ENCODE measurements around the gene NOL9.
"Not testable (repeated sequence)": the region's sequence is repeated elsewhere in the genome, so short reads cannot be mapped to it uniquely, and the experiment has no call there.

Gene NOL9

DNA sequence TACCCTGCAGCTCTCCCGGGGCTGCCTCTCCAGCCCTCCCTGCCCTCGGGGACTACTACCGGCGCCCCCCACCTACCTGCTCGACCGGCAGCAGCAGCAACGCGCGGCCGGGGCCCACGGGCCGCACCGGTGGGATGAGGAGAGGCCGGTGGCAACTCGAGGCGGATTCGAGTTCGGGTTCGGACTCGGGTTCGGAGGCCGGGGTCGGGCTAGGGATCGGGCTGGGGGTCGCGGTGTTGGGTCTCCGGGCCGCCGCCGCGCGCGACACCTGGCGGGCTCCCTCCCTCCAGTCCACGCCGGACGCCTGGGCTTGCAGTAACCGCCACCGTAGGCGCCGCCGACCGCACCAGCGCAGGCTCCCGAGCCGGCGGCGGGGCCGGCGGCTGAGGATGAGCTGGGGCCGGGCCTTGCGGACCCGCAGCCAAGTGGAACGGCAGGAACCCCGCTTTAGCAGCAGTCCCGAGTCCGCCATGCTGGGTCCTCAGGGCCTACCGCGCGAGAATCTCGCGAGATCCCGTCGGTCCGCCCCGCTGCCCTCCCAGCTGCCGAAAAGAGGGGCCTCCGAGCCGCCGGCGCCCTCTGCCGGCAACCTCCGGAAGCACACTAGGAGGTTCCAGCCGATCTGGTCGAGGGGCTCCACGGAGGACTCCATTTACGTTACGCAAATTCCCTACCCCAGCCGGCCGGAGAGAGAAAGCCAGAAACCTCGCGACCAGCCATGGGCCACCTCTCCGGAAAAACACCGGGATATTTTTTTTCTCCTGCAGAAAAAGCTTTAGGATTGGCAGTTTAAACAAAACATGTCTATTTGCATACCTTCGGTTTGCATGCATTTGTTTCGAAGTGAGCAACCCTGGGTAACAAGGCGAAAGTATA is at the start of gene NOL9:
TSS of gene NOL9 (minus strand) at position 483 of the 876 bp plus-strand sequence. CDS start at position 472, 11 bp downstream.
- in situ Hi-C loops (cut with HindIII; ENCODE audit: low sequenced_read_pairs), result no loop called here

DNA sequence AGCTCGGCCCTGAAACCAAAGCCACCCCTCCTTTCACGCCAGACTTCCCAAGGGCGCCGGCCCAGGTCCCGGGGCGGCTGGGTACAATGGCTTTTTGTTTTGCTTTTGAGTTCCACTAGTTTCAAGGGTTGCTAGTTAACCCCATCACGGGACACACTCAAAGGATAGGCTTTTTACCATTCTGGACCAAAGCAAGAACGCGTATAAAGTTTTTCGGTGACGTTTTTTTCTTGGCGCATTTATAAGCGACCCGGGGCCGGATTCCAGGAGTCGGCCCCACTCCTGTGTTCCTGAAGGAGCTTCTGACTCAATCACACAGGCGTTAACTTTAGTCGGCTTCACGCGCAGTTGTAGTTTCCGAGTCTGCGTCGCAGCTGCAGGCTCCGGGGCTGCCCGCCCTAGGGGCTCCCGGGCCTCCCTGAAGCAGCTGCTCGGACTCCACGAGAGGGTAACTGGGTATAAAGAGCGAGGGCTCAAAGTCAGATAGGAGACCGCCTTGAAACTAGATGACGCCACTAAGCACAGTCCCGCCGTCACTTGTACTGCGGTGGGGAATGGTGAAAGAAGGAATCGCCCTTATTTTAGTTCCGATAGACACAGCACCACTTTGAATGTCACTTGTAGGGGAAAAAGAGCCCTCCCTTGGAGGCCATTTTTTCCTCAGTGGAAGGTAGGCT is 49.1 kb upstream of the NOL9 start:
- in situ Hi-C loops (cut with HindIII; ENCODE audit: low sequenced_read_pairs), result no loop called here

DNA sequence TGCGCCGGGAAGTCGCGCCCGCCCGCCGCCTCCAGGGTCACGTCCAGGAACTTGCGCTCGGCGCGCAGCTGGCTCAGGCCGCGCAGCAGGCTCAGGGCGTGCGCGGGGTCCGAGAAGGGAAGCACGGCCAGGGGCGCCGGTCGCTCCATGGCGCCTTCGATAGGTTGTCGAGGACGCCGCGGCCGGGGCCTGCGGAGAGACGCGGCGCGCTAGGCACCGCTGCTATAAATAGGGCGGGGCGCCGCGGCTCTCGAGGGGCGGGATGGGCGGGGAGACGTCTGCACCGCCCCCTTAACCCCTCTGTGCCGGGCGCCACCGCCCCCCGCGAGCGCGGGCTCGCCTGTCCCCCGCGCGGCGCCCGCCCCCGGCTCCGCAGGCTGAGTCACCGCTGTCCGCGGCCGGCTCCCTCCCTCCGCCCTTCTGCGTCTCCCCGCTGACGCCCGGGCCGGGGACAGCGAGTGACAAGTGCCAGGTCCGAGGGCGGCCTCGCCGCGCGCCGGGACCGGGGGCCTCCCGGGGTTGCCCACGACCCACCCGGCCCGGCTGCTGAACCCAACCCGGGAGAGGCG is 48.4 kb upstream of the NOL9 start, which contains the start of gene KLHL21:
TSS of gene KLHL21 (minus strand) at position 201 of the 569 bp plus-strand sequence. CDS start at position 149, 52 bp downstream.
- in situ Hi-C loops (cut with HindIII; ENCODE audit: low sequenced_read_pairs), result no loop called here

DNA sequence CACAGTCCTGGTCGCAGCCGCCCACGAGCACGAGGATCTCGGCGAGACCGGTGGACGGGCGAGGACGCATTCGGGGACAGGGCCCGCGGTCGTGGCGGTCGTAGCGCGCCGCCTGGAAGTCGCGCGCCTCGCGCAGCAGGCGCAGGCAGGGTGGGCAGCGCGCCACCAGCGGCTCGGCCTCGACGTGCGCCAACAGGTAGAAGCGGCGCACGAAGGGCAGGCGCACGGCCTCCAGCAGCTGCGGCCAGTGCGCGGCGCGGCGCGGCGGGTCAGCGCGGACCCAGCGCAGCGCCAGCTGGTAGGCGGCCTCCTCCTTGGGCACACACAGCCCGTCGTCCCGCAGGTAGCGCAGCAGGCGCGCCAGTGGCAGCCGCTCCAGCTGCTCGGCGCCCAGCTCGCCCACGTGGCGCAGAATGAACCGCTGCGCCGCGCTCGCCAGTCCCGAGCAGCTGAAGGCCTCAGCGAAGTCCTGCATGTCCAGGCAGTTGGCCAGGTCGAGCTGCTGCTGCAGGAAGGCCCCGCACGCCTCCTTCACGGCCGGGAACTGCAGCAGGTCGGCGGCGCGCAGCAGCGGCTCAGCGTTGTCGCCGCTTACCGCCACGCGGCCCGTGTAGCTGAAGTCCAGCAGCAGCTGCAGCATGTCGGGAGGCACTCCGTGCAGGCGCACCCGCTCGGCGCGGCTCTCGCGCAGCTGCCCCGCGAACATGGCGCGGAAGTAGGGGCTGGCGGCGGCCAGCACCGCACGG is 47.8 kb upstream of the NOL9 start:
- in situ Hi-C loops (cut with HindIII; ENCODE audit: low sequenced_read_pairs), result no loop called here

DNA sequence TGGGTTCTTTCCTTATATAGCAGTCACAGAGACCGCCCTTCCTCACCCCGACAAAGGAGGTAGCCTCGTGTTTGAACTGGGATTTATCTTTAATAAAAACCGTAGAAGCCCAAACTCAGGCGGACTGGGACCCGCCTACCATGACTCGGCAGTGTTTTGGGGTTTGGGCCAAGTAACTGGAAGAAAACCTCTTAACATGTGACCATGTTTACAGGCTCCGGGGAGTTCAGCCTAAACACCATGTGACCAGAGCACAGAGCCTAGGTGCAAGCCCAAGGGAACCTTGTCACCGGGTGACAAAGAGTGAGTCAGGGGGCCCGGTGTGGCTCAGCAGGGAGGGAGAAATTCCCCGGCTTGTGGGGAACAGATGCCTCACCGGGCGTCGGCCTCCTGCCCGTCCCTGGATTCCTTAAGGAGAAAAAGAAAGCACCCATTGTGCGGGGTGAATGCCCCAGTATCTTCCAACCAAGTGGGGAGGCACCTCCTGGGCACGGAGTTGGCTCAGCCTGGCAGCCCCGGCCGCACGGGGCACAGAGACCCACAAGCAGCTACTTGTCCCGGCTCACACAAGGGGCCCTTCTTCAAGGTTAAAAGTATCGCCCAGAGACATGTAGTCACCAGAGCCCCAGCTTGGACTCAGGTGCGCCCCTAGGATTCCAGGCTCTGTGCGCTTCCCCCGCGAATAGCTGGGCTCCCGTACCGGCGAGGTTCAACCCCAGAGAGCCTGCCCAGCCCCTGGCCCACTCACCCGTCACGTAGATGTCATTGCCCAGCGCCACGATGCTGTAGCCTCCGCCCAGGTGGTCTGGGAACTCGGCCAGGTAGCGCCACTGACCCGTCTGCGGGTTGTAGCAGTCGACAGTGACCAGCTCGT is 47.0 kb upstream of the NOL9 start:
- in situ Hi-C loops (cut with HindIII; ENCODE audit: low sequenced_read_pairs), result no loop called here

DNA sequence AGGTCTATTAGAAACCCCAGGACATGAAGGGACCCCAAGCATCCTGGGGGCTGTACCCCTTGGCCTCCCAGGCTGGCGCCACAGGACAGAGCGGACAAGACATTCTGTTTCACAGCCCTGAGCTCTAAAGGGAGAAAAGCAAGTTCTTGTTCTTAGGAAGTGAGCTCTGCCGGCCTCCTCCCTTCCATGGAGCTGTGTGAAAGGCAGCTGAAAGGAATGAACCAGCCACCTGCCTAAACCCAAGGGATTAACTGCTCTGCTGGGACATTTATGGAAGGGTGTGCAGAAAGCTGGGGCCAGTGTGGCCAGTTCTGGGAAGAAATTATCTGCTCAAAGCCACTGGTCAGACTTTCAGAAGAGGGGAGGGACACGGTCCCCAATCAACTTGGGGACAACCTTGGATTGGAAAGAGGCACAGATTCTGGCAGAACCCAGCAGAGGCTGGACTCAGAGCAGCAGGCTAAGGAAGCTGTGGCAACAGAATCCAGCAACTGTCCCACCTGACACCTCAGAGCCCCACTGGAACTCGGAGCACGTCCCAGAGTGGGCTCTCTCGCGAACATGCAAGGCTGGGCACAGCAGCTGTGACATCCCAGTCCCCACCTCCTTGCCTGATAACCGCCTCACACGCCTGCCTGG is 46.2 kb upstream of the NOL9 start:
- in situ Hi-C loops (cut with HindIII; ENCODE audit: low sequenced_read_pairs), result no loop called here

DNA sequence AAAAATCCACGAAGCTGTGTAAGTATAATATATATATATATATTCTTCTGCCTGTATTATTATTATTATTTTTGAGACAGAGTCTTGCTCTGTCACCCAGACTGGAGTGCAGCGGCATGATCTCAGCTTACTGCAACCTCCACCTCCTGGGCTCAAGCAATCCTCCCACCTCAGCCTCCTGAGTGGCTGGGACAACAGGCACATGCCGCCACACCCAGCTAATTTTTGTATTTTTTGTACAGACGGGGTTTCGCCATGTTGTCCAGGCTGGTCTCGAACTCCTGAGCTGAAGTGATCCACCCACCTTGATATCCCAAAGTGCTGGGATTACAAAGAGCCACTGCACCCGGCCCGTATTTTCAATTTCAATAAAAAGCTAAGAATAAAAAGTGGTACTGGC is 45.7 kb upstream of the NOL9 start:
- in situ Hi-C loops (cut with HindIII; ENCODE audit: low sequenced_read_pairs), result not testable (repeated sequence)

DNA sequence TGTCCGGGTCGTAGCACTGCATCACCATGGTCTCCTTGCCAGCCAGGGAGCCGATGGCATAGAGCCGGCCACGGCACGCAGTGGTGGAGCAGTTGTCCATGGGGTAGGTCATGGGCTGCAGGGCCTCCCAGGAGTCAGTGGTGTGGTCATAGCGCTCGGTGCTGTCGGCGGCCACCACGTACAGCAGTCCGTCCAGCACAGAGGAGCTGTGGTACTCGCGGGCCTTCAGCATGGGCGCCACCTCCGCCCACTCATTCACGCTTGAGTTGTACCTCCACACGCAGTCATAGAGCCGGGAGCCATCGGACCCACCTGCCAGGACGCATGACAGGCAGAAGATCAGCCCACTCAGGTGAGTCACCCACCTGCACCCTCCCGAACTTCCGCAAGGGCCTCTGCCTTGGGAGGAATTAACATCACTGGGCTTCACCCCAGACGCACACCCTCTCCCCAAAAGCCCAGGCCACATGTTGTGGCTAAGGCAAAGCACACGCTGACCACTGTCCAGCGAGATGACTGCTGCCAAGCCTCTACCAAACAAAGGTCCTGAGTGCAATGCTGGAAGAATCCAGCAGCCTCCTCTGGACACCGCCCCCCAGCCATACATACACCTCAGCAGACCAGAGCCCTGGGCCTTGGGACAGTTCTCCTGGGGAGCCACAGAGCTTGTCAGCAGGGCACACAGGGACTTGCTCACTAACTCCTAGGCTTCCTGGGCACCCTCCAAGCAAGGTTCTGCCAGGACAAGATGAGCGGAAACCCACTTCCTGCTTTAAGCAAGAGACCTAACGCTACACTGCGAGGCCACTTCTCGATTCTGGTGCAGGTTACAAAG is 45.0 kb upstream of the NOL9 start:
- in situ Hi-C loops (cut with HindIII; ENCODE audit: low sequenced_read_pairs), result no loop called here

DNA sequence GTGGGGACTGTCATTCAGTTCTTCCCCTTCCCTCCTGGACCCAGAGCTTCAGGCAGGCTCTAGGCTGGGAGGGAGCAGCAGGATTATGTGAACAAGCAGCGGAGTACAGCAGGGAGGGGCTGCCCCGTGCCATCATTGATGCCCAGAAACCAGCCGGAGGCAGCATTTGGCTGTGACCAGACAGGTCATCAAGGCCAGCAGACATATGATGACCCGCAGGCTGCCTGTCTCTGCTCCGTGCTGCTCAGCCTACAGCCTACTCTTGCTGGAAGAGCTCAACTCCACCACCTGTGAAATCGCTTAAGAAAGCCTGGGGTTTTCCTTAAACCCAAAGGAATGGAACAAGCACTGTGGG is 43.4 kb upstream of the NOL9 start:
- in situ Hi-C loops (cut with HindIII; ENCODE audit: low sequenced_read_pairs), result no loop called here

DNA sequence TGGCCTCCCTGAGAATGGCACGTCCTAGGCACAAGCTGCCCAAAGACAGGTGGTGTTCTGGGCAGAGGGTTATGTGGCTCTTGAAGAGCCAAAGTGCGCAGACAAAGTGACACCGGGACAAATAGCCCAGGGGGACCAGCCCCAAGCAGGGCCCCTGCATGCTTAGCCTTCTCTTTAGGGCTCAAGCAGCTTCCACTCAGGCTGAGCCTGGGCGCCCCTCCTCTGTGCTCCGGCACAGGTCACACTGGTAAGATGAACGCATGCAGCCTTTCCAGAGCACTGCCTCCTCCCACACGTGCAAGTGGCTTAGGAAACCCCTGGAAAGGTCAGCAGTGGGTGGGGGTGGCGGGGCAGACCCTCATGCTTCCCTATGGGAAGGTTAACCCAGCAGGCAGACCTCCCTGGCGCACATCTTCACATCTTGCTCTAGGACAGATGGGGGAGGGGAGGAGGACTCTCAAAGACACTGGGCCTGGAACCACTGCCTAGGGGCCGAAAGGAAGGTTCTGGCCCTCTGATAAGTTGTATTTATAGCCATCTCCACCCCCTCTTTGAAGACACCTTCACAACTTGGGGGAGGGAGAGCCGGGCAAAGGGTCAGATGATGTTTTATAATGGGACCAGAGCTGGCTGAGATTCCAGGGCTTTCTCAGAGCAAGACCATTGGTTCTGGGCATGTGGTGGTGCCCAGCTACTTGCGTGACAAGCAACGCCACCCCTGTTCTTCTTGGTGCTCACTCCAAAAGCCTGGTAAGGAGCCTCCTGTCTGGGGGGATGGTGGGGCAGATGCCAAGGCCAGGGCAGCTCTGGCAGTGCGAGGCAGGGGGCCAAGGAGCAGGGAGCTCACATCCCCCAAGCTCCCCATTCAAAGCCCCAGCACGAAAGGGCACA is 42.8 kb upstream of the NOL9 start:
- in situ Hi-C loops (cut with HindIII; ENCODE audit: low sequenced_read_pairs), result no loop called here

DNA sequence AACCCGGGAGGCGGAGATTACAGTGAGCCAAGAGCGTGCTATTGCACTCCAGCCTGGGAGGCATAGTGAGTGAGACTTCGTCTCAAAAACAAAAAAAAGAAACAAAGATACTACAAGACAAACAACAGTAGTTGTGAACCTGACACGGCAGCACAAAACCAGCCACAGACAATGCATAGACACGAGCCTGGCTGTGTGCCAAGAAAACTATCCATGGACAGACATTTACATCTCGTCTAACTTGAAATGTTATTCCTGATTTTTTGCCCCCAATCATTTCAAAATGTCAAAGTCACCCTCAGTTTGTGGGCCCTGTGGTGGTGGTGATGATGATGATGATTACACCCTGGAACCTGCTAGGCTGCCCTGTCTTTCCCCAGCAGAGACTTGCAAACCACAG is 42.0 kb upstream of the NOL9 start:
- in situ Hi-C loops (cut with HindIII; ENCODE audit: low sequenced_read_pairs), result no loop called here

DNA sequence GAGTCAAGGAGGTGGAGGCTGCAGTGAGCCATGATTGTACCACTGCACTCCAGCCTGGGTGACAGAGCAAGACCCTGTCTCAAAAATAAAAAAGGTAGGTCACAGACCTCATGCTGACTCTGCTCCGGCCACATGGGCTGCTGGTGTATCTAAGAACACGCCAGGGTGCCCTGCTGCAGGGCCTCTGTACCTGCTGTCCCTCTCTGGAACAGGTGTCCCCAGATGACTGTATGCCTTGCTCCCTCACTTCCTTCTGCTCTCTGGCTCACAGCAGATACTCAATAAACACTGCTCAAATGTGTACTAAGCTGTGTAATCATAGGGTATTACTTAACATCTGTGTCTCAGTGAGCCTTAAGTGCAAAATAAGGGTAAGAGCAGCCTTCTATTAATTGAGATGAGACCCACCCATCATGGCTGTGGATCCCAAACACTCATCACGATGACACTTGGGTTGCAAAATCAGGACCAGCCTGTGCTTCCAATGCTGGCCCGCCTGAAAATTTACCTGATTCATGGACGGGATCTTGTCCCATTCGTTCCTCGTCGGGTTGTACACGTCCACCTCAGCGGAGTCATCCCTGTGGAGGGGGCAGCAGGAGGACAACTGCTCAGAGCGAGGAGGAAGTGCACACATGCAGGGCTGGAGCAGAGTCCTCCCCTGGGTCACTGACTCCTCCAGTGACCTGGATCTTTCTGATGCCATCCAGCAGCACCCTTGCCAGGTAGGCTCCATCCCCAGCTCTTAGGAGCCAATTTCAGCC is 40.8 kb upstream of the NOL9 start:
- in situ Hi-C loops (cut with HindIII; ENCODE audit: low sequenced_read_pairs), result no loop called here

DNA sequence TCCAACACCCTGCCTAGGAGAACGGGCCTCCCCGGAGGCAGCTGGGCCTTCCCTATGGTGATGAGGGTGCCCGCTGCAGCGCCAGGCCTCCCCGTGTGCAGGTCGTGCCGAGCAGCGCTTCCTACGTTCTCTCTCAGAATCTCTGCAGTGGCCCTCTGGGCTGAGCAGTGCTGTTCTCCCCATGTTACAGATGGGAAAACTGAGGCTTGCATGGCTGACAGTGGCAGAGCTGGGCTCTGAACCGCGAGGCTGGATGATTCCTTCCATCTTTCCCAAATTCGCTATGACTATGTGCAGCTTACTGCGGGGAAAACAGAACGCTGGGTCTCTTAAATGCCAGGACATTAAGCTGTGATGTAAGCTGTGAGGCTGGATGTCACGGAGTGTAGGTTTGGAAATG is 39.5 kb upstream of the NOL9 start:
- in situ Hi-C loops (cut with HindIII; ENCODE audit: low sequenced_read_pairs), result no loop called here

DNA sequence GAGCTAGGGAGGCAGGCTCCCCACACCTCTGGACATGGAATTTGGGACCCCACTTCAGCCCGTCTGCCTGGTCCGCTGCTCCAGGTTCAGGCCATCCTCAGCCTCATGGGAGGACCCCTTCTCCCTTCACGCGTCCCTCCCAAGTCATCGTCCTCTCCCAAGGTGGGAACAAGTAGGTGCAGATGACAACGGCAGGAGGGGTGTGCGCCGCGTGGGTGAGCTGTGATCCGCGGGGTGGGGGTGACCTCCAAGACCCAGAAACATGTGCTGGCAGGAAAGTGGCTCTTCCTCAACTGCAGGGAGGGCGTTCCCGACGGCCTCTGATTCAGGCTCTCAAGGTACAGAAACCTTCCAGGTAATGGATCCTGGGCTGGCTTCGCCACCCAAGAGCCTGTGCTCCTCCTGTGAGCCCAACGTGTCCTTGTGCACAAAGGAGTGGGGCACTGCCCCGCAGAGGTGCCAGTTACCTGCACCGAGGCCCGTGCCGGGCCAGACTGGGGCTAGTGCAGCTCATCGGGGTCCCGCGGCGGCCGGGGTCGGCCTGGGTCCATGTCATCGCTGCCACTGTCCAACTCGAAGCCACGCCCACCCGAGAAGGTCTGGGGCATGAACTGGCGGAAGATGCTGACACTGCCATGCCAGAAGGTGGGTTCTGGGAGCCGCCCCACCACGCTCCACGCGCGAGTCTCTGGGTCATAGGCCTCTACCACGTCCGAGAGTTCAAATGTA is 38.7 kb upstream of the NOL9 start:
- in situ Hi-C loops (cut with HindIII; ENCODE audit: low sequenced_read_pairs), result no loop called here

DNA sequence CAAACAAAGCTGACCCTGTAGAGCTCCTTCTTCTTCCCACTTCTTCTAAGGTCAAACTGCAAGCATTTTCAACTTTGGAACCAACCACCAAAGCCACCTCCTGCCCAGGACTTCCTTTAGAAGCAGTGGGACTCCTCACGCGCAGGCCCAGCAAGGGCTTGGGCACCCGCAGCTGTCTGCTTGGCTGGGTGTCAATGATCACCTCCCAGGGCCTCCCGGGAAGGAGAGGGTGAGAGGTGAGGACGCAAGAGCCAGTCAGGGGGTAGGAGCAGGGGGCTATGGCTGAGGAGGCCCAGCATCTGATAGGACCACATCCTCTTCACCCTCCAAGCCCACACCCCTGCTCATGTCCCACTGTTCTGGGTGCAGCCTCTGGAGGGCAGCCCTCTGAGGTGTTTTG is 38.1 kb upstream of the NOL9 start:
- in situ Hi-C loops (cut with HindIII; ENCODE audit: low sequenced_read_pairs), result no loop called here

DNA sequence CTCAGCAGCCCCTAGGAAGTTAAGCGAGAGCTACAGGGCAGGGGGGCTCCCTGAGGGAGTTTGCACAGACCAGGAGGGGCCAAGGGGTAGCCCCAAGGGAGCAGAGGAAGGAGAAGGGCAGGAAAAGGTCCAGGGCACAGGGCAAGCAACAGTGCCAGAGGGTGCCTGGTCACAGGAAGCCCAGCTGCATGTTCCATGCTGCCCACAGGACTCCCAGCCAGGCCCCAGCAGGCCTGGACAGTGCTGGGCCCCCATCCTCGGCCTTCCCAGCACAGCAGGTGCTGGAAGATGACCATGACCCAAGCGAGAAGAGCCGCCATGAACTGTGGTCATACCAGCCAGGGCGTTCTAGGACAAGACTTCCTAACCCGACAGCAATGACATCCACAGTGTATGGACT is 37.3 kb upstream of the NOL9 start:
- in situ Hi-C loops (cut with HindIII; ENCODE audit: low sequenced_read_pairs), result no loop called here

DNA sequence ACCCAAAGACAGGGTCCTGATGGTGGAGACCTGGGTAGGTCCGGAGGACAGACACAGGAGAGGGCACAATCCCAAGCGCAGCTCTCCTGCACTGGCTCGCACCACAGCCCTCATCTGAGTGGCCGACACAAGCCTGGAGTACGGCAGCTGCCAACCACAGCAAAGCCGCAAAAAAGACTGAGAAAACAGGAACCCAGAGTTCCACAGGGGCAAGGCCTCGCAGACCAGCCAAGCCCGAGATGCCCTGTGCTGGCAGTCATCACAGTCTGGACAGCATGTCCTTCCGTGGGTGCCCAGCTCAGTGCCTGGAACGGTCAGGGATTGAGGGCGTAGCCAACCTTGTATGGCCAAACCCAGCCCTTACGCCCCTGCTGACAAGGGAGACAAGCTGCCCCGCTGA is 36.9 kb upstream of the NOL9 start:
- in situ Hi-C loops (cut with HindIII; ENCODE audit: low sequenced_read_pairs), result no loop called here
